Pons (tissue), 1 donor: ENCODE measurements around the gene ADAM20.
"Not testable (repeated sequence)": the region's sequence is repeated elsewhere in the genome, so short reads cannot be mapped to it uniquely, and the experiment has no call there.

Experiments
- DNase-seq: peaks from one replicate; pipeline ENCODE4 v3.0.0-alpha.2; 2016; ENCODE audit warnings: low spot score

Gene ADAM20

DNA sequence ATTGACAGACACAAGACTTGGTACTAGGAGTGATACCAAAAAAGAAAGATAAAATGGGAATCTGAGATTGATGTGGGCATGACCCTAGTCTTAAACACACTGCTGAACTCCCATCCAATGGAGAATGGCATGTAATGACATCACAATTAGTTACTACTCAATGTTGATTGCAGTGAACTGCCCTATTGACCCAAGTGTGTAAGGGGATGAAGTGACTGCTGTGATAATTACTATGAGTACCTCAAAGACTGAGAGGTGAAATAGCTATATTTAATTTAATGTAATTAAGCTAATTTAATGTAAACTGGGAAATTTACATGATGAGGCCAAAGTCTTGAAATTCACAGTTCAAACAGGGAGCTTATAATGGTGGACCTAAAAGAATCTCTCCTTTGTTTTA lies at the start of gene ADAM20:
Gene ADAM20 (minus strand): TSS at position 101 of the 400 bp plus-strand sequence. CDS start 10,247 bp downstream, outside the sequence.
- no peak for DNase-seq

DNA sequence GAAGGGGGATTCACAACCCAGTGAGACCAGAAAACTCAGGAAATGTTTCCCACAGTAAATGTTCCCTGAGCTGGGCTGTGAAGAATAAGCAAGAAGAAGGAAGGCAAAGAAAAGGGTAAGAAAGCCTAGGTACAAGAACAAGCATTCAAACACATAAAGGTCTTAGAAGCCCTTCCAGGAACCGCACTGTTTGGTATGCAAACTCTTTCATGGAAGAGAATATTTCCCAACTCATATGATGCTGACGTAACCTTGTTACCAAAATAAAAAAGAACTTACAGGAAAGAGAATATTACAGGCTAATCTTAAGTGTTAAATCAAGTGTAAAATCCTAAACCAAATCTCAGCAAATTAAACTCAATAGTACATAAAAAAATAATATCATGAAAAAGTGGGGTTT lies 42.1 kb upstream of the ADAM20 start:
- no peak for DNase-seq

DNA sequence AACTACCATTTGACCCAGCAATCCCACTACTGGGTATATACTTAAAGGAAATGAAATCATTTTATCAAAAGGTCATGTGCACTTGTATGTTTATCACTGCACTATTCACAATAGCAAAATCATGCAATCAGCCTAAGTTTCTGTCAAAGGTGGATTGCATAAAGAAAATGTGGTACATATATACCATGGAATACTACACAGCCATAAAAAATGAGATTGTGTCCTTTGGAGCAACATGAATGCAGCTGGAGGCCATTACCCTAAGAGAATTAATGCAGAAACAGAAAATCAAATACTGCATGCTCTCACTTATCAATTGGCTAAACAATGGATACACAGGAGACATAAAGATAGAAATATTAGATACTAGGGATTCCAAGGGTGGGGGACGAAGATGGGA lies 38.2 kb upstream of the ADAM20 start:
- DNase-seq = no peak

GRCh38 chr14:70571139-70571538 lies 36.3 kb upstream of the ADAM20 start:
- DNase-seq = no peak

- no peak for DNase-seq
Measured at GRCh38 chr14:70567791-70568190, 33.0 kb upstream of the ADAM20 start.

DNA sequence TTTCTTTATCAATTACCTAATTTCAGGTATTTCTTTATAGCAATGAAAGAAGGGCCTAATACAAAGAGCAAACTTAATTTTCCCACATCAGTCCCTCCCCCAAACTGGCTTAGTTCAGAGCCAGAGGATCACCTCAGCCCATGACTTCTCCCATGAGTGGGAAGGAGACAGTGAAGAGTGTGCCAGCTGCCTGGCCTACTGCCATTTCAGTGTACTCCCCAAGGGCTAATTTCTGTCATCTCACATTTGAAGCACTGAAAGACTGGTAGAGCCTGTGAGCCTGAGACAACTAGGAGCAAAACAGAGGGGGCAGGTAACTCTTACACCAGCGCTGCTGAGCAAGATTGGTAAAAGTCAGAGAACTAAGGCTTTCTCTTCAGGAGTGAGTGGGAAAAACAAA lies 29.1 kb upstream of the ADAM20 start:
- no peak for DNase-seq

- DNase-seq = no peak
Measured at GRCh38 chr14:70563417-70563816, 28.6 kb upstream of the ADAM20 start.

- no peak for DNase-seq
Measured at GRCh38 chr14:70558356-70558755, 23.6 kb upstream of the ADAM20 start.

- DNase-seq = no peak
Measured at GRCh38 chr14:70555890-70556289, 21.1 kb upstream of the ADAM20 start.

DNA sequence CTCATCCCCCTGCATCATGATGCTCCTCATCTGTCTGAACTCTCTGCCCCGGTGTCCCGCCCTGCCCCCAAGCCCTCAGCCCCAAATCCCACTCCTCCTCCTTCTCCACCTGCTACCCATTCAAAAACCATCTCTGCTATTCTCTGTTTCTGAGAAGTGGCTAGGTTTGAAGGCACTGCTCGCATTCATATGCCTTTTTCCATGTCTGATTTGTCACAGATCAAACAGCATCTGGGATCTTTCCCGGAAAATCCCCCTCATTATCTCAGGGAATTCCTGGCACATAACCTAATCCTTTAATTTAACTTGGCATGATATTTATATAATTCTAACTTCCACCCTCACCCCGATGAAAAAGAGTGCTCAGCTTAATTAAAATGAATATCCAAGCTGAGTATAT lies 3.3 kb upstream of the ADAM20 start:
- no peak for DNase-seq

DNA sequence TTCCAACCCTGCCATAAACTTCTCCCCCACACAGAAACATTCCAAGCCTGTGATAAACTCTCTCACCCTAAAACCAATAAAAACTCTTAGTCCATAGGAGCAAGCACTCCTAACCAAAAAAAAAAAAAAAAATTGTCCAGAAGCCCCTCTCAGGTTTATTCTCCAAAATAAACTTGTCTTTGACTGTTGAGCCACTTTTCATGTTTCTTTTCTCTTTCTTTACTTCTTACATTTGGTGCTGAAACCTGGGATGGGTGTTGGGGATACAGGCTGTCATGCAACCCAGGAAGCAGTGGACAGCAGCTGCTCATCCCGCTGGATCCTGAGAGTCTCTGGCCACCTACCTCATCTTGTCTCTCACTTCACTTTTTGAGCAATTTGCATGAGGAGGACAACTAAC lies 2.0 kb upstream of the ADAM20 start:
- DNase-seq = no peak

DNA sequence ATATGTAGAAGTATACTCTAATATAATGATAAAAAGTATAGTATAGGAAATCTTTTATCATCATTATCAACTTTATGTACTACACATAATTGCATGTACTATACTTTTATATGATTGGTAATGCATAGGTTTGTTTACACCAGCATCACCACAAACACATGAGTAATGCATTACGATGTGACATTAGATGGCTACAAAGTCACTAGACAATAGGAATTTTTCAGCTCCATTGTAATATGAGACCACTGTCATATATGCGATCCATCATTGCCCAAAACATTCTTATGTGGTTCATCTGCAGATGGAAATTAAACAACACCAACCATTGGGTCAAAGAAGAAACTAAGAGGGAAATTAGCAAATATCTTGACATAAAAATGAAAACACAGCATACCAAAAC lies 4.4 kb downstream of the ADAM20 start:
- no peak for DNase-seq

- no peak for DNase-seq
Measured at GRCh38 chr14:70527501-70528105, 7.2 kb downstream of the ADAM20 start.

DNA sequence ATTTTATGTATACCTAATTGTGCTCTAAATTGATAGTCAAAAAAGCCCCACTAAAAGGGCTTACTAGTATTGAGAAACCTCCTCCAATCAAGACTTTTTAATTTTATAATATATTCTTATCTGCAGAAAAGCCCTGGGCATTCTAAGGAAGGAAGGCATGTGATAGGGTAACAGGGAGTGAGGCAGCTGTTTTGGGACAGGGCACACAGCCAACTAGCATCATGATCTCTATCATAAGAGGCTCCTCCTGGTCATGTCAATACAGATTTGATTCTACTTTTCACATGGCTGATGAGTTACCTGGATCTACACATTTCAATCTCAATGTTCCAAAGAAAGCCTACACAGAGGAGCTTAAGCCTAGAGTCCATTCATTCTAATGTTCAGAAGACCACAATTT lies 9.1 kb downstream of the ADAM20 start:
- no peak for DNase-seq

- no peak for DNase-seq
Measured at GRCh38 chr14:70515811-70516210, 19.0 kb downstream of the ADAM20 start.

GRCh38 chr14:70514168-70515069 lies 20.4 kb downstream of the ADAM20 start:
- DNase-seq = no peak

- DNase-seq = no peak
Measured at GRCh38 chr14:70498191-70498590, 36.6 kb downstream of the ADAM20 start.

DNA sequence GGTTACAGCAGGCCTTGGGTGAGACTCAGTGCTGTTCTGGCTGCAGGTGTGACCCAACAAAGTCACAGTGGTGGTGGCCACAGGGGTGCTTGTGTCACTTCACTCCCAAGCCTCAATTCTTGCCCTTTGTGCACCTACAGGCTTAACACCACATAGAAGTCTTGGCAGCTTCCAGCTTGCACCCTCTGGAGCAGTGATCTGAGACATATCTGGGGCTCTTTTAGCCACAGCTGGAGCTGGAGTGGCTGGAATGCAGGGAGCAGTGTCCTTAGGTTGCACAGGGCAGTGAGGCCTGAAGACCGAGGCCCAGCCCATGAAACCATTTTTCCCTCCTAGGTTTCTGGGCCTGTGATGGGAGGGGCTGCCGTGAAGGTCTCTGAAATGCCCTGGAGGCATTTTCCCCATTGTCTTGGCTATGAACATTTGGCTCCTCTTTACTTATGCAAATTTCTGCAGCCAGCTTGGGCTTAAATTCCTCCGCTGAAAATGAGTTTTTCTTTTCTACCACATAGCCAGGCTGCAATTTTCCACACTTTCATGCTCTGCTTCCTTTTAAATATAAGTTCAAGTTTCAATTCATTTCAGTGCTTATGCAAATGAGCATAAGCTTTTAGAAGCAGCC lies 45.1 kb downstream of the ADAM20 start:
- DNase-seq = no peak

DNA sequence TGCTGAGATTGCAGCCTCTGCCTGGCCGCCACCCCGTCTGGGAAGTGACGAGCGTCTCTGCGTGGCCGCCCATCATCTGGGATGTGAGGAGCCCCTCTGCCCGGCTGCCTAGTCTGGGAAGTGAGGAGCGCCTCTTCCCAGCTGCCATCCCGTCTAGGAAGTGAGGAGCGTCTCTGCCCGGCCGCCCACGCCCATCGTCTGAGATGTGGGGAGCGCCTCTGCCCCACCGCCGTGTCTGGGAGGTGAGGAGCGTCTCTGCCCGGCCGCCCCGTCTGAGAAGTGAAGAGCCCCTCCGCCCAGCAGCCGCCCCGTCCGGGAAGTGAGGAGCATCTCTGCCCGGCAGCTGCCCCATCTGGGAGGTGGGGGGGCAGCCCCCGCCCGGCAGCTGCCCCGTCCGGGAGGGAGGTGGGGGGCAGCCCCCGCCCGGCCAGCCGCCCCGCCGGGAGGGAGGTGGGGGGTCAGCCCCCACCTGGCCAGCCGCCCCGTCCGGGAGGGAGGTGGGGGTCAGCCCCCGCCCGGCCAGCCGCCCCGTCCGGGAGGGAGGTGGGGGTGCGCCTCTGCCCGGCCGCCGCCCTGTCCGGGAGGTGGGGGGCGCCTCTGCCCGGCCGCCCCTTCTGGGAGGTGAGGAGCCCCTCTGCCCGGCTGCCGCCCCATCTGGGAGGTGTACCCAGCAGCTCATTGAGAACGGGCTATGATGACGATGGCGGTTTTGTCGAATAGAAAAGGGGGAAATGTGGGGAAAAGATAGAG lies 57.3 kb downstream of the ADAM20 start:
- DNase-seq = not testable (repeated sequence)

- not testable (repeated sequence) for DNase-seq
Measured at GRCh38 chr14:70475459-70475858, 59.3 kb downstream of the ADAM20 start.

GRCh38 chr14:70473825-70474224 lies 61.0 kb downstream of the ADAM20 start:
- DNase-seq = no peak
